ENCODE measurements around the gene CDK5RAP2.
"Not testable (repeated sequence)": the region's sequence is repeated elsewhere in the genome, so short reads cannot be mapped to it uniquely, and the experiment has no call there.

- TF ChIP-seq CTCF (IDR thresholded peaks at IDR 0.05; ENCODE audit: low read depth, low read length); EZH2phosphoT487 (IDR thresholded peaks at IDR 0.05; ENCODE audit: low read depth): not testable (repeated sequence)
Observed at GRCh38 chr9:120515996-120516395, 64.0 kb downstream of the CDK5RAP2 start.
